Activated CD4-positive, alpha-beta T cell treated with anti-CD3 and anti-CD28 coated beads, Interleukin-2, amount 50 U/mL, for 16 hours (primary cell): ENCODE results near the gene LRRC8E.

Experiments used
- DNase-seq: peaks from one replicate; pipeline ENCODE4 v3.0.0-alpha.2; 2020

Gene LRRC8E

GRCh38 chr19:7888145-7888825 is at the start of gene LRRC8E:
TSS of gene LRRC8E (plus strand) at chr19:7888510. CDS start at chr19:7895604, 7,094 bp downstream.
- no peak for DNase-seq

- DNase-seq, result no peak
These were observed 48.8 kb upstream of the LRRC8E start for GRCh38 chr19:7839476-7839875.

- no peak for DNase-seq
These were observed 47.7 kb upstream of the LRRC8E start for GRCh38 chr19:7840629-7841028.

- DNase-seq, result no peak
These were observed 46.3 kb upstream of the LRRC8E start for GRCh38 chr19:7841751-7842660.

GRCh38 chr19:7842661-7843294 is 45.5 kb upstream of the LRRC8E start:
- DNase-seq, result no peak

- no peak for DNase-seq
These were observed 44.8 kb upstream of the LRRC8E start for GRCh38 chr19:7843521-7843920.

DNA sequence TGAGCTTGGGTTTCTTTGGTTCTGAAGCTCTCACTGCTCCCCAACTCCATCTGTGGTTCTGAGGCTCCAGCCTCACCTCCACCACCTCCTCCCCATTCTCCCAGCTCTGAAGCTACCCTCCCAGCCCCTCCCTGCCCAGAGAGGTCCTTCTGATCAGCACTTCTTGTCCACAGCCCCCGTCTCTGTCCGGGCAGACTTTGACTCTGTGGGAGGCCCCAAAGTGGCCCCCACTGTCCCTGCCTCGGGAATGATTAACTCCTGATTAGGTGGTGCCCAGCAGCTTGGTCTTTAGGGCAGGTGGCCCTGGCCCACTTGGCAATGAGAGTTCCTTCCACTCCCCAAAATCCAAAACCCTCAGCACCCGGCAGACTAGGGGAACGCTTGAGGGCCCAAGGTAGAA is 43.9 kb upstream of the LRRC8E start:
- no peak for DNase-seq

- no peak for DNase-seq
These were observed 43.4 kb upstream of the LRRC8E start for GRCh38 chr19:7844951-7845350.

- DNase-seq, result no peak
These were observed 42.7 kb upstream of the LRRC8E start for GRCh38 chr19:7845390-7846154.

DNA sequence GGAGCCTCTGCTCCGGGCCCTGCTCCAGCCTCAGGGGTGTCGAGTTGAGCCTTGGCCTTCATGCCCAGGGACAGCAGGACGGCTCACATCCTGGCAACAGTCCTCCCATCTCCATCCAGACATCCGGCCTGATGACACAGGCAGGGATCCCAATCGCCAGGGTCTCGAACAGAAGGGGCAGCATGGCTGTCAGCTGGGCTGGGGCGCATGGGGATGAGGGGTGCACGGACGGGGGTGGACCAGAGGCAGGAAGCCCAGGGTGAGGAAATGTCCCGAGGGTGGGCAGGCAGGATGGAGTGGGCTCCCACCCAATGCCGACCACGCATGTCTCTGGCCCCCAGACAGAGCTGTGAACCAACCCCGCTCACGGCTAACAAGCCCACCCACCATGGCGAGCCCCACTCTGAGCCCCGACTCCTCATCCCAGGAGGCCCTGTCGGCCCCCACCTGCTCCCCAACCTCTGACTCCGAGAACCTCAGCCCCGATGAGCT is 42.1 kb upstream of the LRRC8E start:
- DNase-seq, result no peak

DNA sequence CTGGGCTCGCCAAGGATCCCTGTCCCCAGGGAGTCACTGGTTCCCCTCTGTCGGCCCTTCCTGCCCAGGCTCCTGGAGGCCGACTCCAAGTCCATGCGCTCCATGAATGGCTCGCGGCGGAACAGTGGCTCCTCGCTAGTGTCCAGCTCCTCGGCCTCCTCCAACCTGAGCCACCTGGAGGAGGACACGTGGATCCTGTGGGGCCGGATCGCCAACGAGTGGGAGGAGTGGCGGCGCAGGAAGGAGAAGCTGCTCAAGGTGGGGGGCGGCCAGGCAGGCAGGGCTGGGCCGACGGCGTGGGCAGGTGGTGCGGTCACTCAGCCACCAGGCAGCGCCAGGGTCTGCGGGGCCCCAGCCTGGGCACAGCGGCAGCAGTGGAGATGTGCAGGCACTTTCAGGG is 40.6 kb upstream of the LRRC8E start:
- no peak for DNase-seq

- DNase-seq, result no peak
These were observed 39.4 kb upstream of the LRRC8E start for GRCh38 chr19:7848779-7849457.

DNA sequence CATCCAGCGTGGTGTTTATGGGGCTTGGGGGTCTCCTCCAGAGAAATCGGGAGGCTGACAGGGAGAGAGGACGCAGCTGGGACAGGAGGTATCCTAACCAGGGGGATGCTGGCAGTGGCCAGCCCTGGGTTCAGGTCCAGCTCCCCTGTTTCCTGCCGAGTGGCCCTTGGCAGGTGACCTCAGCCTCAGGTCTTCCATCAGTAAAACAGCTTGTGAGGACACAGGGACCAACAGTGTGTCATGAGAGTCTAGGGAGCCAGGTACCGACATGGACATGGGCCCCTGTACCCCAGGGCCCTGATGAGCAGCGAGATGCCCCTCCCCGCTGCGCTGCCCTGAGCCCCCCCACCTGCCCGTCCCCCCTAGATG is 38.7 kb upstream of the LRRC8E start:
- no peak for DNase-seq

GRCh38 chr19:7850000-7850813 is 38.1 kb upstream of the LRRC8E start:
- no peak for DNase-seq

DNA sequence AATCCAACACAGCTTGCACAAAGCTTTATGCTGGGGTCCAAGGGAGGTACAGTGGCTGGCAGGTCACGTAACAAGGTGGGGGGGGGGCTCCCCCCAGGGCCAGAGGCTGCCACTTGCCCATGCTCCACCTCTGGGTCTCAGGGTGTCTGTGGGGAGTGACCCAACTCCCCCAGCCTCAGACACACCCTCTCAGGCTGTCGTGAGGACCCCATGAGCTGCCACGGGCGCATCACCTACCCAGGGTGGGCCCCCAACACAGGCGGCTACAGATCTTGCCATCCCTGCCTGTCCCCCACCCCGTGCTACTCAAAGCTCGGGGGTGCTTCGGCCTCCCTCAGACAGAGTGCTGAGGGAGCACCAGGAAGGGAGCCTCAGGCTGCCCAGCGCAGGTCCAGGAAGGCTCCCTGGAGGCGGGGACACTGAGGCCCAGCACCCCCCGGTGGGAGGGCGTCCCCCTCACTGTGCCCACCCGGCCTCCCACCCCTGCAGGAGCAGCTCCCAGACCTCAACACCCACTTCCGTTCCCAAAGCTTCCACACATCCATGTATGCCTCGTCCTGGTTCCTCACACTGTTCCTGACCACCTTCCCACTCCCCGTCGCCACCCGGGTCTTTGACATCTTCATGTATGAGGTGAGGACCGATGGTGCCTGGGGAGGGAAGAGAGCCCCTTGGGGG is 37.2 kb upstream of the LRRC8E start:
- DNase-seq, result no peak

DNA sequence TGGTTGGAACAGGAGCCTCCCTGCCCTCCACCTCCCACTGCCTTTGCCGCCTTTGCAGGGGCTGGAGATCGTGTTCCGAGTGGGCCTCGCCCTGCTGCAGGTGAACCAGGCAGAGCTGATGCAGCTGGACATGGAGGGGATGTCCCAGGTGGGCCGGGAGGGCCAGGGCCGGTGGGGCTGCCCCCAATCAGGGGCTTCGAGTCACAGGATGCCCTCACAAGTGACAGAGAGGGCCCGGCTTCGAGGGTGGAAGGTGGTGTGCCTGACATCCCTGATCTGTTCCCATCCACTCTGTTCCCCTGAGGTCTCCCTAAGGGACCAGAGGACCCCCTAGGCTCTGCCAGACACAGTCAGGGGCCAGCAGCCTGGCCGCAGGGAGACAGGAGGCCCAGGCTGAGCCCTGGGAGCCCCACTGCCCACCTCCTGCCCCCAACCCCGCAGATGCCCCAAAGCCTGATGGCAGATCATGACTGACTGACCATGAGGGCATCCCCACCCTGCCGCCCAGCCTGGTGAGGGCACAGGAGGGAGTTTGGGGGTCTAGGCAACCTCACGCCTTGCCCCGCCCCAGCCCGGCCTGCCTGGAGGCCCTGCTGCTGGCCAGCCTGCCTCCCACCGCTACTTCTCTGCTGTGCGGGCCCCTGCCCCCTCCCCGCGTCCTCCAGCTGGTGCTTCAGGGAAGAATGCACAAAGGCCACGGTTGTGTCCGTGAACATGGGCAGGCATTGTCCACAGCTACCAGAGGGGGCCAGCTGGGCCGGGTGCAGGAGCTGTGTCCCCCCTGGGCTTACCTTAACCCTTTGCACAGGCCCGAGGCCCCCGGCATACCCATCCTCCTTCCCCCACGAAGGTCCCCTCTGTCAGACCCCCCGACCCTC is 36.4 kb upstream of the LRRC8E start:
- DNase-seq, result no peak

GRCh38 chr19:7852851-7853769 is 35.2 kb upstream of the LRRC8E start:
- DNase-seq, result peak; percentile 68

- no peak for DNase-seq
These were observed 34.6 kb upstream of the LRRC8E start for GRCh38 chr19:7853770-7854128.
